BJ (cell line): ENCODE results near the gene PRM2. TPM values are rescaled to one million over a fixed set of nuclear protein-coding genes. Genes with fewer than 3 reads are reported as not detected.

Experiments
- CTCF ChIA-PET: fragments of 350-600 bp; formaldehyde crosslinking; extraction: SDS; loops from one replicate; lab custom pipeline; 2021; ENCODE audit warnings: antibody characterized with exemption, inconsistent platforms; lab: Yijun Ruan, JAX
- POLR2A ChIA-PET: fragments of 300-600 bp; sonication (Branson Sonifier 250); formaldehyde crosslinking; extraction: SDS; loops from one replicate; lab custom pipeline; 2021; ENCODE audit warnings: antibody characterized with exemption; lab: Charles Lee
- DNase-seq: peaks from one replicate; pipeline ENCODE4 v3.0.0-alpha.2; 2011; ENCODE audit warnings: low read depth
- H3K27me3 ChIP-seq: 2 replicates; pipeline ENCODE4 v1.6.0; 2011; ENCODE audit warnings: low read length; ENCODE audit not compliant: control insufficient read depth, insufficient read depth
- H3K36me3 ChIP-seq: 2 replicates; pipeline ENCODE4 v1.5.1; 2011; ENCODE audit warnings: low read length; ENCODE audit not compliant: control insufficient read depth, insufficient read depth
- H3K4me3 ChIP-seq: 2 replicates; pipeline ENCODE4 v1.5.1; 2011; ENCODE audit warnings: low read depth, mild to moderate bottlenecking, control low read depth, low read length
- CTCF ChIP-seq: IDR thresholded peaks from 2 replicates; pipeline ENCODE4 v1.5.1; 2011; ENCODE audit warnings: low read depth, mild to moderate bottlenecking, control low read depth, inconsistent platforms, low read length, moderate library complexity; ENCODE audit not compliant: insufficient read depth
- polyA plus RNA-seq: library from polyadenylated mRNA; depleted of rRNA; stranded (reverse); fragments of >200 nt; gene quantifications from 2 replicates; pipeline ENCODE4 v1.2.3, GENCODE V29; 2011

Gene PRM2
- polyA plus RNA-seq, 1 experiment: not detected

GRCh38 chr16:11321662-11322061 is 45.4 kb upstream of the PRM2 start:
- Histone ChIP-seq H3K27me3 (no peaks in the 10 kb centered on the region), H3K36me3 (no peaks in the 10 kb centered on the region; the same call in 1 of the 2 replicates), H3K4me3 (no peak overlapping the region)
- CTCF ChIA-PET: no interaction called here
- DNase-seq: no peak
- TF ChIP-seq CTCF: no peak
- POLR2A ChIA-PET: no interaction called here

DNA sequence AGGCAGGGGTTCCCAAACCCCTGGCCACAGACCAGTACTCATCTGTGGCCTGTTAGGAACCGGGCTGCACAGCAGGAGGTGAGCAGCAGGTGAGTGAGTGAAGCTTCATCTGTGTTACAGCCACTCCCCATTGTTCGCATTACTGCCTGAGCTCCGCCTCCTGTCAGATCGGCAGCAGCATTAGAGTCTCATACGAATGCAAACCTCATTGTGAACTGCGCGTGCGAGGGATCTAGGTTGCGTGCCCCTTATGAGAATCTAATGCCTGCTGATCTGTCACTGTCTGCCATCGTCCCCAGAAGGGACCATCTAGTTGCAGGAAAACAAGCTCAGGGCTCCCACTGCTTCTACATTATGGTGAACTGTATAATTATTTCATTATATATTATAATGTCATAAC is 43.9 kb upstream of the PRM2 start:
- ChIA-PET POLR2A (no interaction called here), CTCF (interaction anchor here (0.6 to 1.1 kb wide), 2 partner anchors 36 to 42 kb away, joined by 3 to 5 read pairs; no protein-coding TSS in a partner anchor)
- TF ChIP-seq CTCF: no peak
- H3K4me3 ChIP-seq: no peak overlapping the region
- no peak for DNase-seq
- H3K27me3 ChIP-seq: no peaks in the 10 kb centered on the region
- H3K36me3 ChIP-seq: no peaks in the 10 kb centered on the region; the same call in 1 of the 2 replicates

DNA sequence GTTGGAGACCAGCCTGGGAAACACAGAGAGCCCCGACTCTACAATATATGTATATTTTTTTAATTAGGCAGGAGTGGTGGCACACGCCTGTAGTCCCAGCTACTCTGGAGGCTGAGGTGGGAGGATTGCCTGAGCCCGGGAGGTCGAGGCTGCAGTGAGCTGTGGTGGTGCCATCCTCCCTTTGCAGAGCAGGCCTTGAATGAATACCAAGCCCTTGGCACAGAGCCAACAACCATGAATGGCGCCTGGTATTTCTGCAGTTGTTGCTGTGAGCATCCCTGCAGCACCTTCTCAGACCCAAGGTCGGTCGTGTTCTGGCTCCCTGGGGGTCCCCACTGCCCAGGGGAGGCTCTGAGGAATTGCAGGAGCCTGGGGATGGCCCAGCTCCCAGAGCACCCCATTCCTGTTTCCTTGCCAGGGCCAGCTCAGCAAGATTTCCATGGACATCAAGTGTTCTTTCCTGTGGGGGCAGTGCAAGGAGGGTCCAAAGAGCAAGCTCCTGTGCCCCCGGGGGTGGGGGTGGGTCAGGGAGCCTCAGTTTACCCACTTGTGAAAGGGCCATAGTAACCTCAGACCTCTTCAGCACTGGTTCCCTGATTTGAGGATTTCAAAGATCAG is 43.4 kb upstream of the PRM2 start:
- POLR2A ChIA-PET: no interaction called here
- Histone ChIP-seq H3K27me3 (no peaks in the 10 kb centered on the region), H3K4me3 (no peak overlapping the region), H3K36me3 (no peaks in the 10 kb centered on the region; the same call in 1 of the 2 replicates)
- no peak for DNase-seq
- CTCF ChIA-PET: interaction anchor here (0.6 to 1.1 kb wide), 2 partner anchors 37 to 41 kb away, joined by 3 to 5 read pairs; no protein-coding TSS in a partner anchor
- no peak for TF ChIP-seq CTCF

DNA sequence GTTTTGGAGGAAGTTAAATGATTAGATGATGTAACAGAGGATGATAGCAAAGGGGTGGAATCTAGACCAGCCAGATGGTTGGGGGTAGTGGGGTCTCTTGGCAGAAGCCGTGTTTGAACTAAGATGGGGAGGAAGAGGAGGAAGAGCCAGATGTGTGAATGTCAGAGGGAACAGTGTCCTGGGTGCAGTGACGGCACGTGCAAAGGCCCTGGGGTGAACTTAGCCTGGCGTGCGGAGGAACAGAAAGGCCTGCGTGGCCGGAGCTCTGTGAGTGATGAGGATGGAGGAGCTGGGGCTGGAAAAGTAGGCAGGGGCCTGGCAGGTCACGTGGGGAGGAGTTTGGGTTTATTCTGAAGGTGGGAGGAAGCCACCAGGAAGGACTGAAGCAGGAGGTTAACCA is 42.5 kb upstream of the PRM2 start:
- TF ChIP-seq CTCF: no peak
- no peak for DNase-seq
- H3K4me3 ChIP-seq: no peak overlapping the region
- H3K36me3 ChIP-seq: no peaks in the 10 kb centered on the region; the same call in 1 of the 2 replicates
- CTCF ChIA-PET: no interaction called here
- POLR2A ChIA-PET: no interaction called here
- H3K27me3 ChIP-seq: no peaks in the 10 kb centered on the region

DNA sequence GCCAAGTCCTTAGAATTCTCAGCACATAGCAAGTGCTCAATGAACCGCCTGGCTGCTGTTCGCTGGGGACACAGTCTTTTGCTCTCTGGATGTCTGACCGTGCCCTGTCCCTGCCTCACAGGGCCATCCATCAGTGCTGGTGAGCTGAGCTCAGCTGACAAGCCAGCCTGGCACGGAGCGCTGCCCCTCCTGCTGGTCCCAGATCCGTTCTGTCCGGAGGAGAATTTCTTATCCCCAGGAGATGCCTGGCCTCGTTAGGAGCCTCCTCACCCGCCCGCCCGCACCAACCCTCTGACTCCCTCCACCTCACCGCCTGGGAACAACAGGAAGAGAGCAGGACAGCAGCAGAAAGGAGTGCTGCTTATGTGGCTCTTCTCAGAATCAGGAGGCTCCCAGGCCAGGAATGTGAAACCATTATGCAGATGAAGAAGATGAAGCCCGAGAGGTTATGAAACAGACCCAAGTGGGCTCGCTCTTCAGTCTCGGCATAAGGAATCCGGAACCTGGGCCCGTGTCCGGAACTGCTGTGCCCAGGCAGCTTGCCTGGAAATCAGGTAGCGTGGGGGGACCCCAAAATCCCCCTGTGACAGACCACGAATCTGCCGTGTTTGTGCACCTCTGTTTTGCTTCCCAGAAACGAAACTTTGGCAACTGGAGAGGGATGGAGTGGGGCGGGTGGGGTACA is 40.2 kb upstream of the PRM2 start:
- DNase-seq: no peak
- ChIA-PET POLR2A (no interaction called here), CTCF (no interaction called here)
- H3K36me3 ChIP-seq: no peaks in the 10 kb centered on the region; the same call in 1 of the 2 replicates
- H3K27me3 ChIP-seq: no peaks in the 10 kb centered on the region
- no peak for TF ChIP-seq CTCF
- no peak overlapping the region for H3K4me3 ChIP-seq
